Pons (tissue), 1 donor: ENCODE results near the gene ANKS6.
"Not testable (repeated sequence)": the region's sequence is repeated elsewhere in the genome, so short reads cannot be mapped to it uniquely, and the experiment has no call there.

Experiments
- DNase-seq: peaks from one replicate; pipeline ENCODE4 v3.0.0-alpha.2; 2016; ENCODE audit warnings: low spot score

The ANKS6 gene

GRCh38 chr9:98702340-98702739 lies 94.0 kb downstream of the ANKS6 start:
- no peak for DNase-seq

GRCh38 chr9:98701576-98701975 lies 94.8 kb downstream of the ANKS6 start:
- DNase-seq, result no peak

- DNase-seq, result no peak
Observed at GRCh38 chr9:98700801-98701200, 95.6 kb downstream of the ANKS6 start.

- no peak for DNase-seq
Observed at GRCh38 chr9:98698856-98699255, 97.5 kb downstream of the ANKS6 start.

GRCh38 chr9:98694943-98695342 lies 101.4 kb downstream of the ANKS6 start:
- no peak for DNase-seq

GRCh38 chr9:98692392-98692791 lies 104.0 kb downstream of the ANKS6 start:
- DNase-seq, result no peak

- no peak for DNase-seq
Observed at GRCh38 chr9:98691890-98692289, 104.5 kb downstream of the ANKS6 start.

- DNase-seq, result no peak
Observed at GRCh38 chr9:98690686-98691085, 105.7 kb downstream of the ANKS6 start.

GRCh38 chr9:98688710-98689495 lies 107.5 kb downstream of the ANKS6 start:
- DNase-seq, result no peak

- no peak for DNase-seq
Observed at GRCh38 chr9:98687911-98688310, 108.4 kb downstream of the ANKS6 start.

- no peak for DNase-seq
Observed at GRCh38 chr9:98686961-98687855, 109.1 kb downstream of the ANKS6 start.

GRCh38 chr9:98684816-98685215 lies 111.5 kb downstream of the ANKS6 start:
- DNase-seq, result not testable (repeated sequence)
